GM19452 (cell line): ENCODE measurements around the gene CBX7.

Source experiments
- ATAC-seq: cut with Tn5 transposase; IDR thresholded peaks from one replicate; pipeline ENCODE4 v1.9.1; 2021; ENCODE audit not compliant: unreplicated experiment

CBX7 gene

DNA sequence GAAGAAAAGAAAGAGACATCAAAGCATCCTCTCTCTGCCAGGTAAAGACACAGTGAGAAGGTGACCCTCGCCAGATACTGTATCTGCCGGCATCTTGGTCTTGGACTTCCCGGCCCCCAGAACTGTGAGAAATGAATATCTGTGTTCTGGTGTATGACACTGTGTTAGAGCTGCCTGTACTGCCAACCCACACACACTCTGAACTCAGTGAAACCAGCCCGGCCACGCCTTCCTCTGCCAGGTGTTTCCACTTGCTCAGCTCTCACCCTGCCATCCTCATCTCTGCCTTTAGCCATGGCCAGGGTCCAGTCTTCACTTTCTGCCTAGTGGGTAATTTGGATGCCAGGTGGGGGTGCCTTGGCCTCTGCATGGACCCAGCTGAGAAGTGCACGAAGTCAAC, 24.0 kb downstream of the CBX7 start:
- ATAC-seq: no peak

DNA sequence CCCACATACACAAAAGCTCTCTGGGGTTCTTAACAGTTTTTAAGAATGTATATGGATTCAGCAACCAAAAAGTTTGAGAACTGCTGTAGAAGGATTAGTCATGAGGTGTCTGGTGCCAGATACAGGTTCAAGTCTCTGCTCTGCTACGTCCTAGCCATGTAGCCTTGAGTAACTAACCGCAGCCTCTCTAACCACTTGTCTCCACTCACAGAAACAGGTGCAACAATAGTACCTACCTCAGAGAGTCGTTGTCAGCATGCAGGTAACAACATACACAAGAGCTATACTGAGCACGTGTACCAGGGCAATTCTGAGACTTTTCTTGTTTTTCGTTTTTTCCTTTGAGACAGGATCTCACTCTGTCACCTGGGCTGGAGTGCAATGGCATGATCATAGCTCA, 26.9 kb downstream of the CBX7 start:
- no peak for ATAC-seq

DNA sequence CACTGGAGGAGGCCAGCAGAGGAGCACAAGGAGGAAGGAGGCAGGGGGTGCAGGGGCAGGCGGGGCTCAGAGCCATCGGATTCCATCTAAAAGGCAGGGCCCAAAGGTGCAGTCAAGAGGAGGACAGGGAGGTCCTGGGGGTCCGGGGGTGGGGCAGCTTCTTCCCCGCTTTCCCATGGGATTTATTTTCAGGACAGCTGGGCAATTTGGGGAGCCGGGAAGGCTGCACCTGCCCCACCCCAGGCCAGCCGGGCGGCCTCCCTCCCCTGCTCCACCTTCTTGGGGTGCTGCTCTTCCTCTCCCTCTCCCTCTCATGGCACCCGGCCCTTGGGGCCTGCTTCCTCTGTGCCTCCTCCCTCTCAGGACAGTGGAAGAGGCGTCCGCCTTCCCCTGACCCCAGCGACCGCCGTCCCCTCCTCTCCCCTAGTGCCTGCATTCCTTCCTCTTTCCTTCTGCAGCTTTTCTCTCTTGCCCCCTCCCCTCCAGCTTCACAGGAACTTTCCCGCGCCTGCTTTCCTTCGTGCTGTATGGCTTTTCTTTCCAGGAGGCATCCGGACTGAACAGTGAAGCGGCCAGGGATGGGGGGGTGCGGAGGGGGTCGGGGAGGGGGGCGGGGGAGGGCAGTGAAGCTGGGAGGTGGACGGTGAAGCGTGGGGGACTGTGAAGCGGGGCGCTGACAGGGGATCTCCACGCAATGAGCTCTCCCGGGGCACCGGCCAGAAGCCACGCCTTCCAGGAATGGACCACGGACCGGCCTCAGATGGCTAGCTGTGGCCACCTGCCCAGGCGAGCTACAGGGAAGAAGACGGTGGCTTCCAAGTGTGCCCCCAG, 28.5 kb downstream of the CBX7 start:
- ATAC-seq: no peak

DNA sequence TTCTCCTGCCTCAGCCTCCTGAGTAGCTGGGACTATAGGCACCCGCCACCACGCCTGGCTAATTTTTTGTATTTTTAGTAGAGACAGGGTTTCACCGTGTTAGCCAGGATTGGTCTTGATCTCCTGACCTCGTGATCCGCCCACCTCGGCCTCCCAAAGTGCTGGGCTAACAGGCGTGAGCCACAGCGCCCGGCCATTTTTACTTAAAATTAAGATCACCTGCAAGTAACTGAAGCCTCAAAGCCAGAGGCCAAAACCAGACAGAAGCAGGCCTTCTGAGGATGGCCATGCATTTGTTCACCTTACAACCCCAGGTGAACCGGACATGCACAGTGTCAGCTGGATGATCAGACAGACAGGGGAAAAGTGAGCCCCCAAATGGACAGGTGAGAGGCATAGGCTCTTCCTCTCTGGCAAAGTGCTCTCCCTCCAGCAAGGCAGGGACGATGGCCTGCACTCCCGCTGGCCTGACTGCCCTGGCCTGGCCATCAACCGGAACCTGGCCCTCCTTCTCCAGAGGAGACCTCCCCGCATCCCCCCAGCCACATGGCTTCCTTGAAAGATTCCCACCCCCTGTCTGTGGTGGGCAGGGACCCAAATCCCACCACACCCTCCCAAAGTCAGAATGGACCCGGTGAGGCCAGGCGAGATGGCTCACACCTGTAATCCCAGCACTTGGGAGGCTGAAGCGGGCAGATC, 29.6 kb downstream of the CBX7 start:
- no peak for ATAC-seq

DNA sequence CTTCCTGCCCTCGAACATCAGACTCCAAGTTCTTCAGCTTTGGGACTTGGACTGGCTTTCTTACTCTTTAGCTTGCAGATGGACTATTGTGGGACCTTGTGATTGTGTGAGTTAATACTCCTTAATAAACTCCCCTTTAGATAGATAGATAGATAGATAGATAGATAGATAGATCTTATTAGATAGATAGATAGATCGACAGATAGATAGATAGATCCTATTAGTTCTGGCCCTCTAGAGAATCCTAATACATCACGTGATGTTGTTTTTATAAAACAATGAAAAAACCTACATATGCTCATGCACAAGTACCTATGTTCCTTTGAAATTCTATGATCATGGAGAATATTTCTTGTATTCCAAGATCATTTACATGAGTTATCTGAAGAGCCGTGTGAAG, 31.5 kb downstream of the CBX7 start:
- ATAC-seq: no peak

DNA sequence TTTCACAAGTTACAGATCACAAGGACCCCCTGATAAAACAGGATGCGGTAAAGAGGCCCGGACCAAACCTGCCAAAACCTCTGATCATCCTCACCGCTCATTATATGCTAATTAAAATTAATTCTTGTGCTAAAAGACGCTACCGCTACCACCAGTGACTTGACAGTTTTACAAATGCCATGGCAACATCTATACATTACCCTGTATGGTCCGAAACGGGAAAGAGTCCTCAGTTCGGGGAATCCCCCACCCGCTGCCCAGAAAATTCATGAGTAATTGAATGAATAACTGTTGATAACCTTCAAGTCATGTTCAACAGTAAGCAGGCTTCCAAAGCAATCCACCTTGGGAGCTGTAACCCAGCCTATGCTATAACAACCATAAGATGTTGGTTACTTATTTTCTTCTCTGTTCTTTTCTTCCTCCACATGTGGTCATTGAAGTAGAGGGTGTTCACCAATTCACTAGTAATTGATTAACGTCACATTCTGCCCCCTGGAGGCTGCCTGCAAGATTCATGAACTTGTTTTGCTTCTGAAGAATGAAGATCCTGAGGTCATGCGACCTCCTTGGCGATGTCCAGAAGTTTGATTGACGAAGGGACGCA, 34.8 kb downstream of the CBX7 start:
- no peak for ATAC-seq

DNA sequence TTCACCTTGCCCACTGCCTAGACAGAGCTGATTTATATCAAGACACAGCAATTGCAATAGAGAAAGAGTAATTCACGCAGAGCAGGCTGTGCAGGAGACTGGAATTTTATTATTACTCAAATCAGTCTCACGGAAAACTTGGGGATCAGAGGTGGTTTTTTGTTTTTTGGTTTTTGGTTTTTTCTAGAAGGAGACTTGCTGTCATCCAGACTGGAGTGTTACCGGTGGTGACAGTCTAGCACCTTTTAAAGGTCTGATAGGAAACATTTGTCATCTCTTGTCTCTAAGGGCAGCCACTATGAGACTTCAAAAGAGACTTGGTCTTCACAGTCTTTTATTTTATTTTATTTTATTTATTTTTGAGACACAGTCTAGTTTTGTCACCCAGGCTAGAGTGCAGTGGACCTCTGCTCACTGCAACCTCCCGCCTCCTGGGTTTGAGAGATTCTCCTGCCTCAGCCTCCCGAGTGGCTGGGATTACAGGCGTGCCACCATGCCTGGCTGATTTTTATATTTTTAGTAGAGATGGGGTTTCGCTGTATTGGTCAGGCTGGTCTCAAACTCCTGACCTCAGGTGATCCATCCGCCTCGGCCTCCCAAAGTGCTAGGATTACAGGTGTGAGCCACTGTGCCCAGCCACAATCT, 36.4 kb downstream of the CBX7 start:
- ATAC-seq: no peak

DNA sequence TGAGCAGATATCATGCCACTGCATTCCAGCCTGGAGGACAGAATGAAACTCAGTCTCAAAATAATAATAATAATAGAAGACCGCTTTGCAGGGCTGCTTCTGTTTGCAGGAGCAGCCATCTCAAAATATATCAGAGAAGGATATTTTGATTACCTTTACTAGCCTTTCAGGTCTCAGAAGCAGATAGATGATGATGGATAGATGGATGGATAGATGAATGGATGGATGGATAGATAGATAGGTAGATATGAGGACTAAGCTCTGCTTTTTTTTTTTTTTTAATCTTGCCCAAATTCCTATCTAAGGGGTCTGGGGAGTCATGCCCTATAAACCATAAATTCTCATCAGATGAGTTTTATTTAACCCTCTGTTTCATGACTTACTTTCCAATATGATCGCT, 36.9 kb downstream of the CBX7 start:
- ATAC-seq: no peak

DNA sequence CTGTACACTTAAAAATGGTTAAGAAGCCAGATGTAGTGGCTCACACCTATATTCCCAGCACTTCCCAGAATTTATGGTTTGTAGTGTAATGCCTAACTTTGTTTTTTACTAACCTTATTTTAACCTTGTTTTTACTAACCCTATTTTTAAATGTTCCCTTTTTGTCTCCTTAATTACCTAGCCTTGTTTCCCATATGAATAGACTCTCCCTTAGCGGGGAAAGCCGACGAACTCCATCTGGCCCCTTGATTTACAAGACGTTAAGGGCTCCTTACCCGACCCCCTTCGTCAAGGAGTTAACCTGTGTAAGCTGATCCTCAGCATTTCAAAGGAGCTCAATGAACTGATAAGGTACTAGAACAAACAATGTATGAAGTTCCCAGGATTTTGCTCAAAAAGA, 38.4 kb downstream of the CBX7 start:
- no peak for ATAC-seq

DNA sequence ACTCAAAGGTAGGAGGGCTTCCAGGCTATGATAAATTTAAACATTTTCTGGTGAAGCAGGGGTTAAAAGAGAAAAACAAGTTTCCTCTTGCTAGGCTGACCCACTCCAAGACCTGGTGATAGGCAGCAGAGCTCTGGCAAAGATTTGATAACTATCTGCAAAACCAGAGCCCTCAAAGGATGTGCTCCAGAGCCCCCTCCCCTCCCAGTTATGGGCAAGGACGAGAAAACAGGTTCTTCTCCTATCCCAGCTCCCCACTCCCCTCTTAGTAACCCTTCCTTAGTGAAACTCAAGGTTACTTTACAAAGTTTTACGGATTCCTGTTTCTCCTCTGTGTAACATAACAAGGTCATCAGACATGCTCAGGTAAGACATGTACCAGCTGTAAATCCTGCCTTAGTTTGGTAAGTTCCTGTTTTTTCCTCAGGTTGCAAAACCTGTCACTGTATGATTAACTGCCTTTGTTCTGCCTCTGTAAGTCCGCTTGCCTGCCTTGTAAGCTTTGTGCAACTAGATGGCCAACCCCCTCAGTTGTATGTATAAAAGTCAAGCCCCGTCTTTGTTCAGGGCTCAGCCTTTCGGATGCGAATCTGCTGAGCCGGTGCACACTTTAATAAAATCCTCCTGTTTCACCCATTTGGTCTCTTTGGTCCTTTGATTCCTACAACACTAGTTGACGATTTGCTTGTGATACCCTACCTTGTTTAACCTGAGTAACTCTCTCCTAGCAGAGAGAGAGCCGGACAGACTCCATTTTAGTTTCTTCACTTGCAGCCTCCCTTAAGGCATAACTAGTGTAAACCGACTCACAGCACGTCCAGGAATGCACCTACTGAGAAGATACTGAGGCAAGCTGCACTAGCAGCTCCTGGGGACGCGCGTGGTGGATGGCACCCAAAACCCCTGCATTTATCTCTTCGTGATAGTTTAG, 41.6 kb downstream of the CBX7 start:
- no peak for ATAC-seq

DNA sequence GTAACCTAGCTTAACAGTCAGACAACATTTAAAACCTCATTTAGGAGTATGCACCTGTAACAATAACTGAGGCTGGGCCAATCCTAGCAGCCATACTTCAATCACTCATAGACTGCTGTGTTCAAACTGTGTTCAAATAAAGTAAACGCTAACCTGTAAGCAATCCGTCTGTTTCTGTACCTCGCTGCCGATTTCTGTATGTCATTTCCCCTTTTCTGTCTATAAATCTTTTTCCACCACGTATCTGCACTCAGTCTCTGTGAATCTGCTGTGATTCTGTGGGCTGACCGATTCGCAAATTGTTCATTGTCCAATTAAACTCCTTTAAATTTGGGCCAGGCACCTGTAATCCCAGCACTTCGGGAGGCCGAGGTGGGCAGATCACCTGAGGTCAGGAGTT, 43.1 kb downstream of the CBX7 start:
- ATAC-seq: no peak

DNA sequence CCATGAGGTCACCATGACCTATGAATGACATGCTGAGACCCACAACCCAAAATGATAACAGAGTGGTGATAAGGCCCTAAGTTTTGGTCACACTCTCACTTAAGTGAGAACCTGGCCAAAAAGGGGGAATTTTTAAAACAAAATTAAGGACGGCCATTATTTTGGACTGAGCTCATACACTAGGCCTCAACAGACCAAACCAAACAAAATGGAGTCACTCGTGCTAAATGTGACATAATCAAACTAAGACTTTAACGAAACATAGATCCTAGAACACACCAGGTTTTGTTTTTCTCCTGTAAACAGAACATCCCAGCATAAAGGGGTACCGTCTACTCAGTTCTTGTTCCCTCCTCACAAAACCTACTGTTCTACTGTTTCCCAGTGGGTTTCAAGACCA, 44.0 kb downstream of the CBX7 start:
- no peak for ATAC-seq

DNA sequence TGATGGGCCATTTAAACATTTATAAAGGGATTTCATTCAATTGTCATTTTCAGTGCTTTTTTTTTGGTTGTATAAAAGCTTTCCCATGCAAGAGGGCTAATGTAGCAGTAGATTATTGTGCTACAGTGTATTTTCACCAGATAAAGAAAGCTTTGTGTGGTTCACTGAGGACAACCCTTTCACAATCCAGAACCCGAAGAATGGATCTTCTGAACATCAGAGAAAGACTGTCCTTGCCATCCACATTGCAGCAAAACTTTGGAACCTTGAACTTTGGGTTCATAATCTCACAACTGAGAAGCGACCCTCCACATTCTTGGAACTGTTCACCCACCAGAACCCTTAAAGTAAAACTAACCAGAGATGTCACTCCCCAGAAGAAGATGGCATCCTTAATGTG, 46.2 kb downstream of the CBX7 start:
- no peak for ATAC-seq

DNA sequence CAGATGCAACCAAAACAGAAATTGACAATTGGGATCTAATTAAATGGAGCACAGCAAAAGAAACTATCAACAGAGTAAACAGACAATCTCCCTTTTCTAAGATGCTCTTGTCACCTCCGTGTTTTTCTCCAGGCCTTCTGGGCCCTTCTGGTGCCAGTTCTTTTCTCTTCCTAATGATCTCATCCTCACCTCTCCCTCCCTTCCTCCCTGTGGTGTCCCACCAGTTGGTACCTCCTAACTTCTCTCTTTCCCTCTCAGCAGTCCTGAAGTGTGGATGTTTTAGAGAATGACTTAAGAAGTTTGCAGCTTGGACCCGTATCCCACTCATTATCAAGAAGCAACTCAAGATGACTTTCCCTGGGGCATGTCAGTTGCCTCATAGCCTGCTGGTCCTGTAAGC, 49.0 kb downstream of the CBX7 start:
- no peak for ATAC-seq

DNA sequence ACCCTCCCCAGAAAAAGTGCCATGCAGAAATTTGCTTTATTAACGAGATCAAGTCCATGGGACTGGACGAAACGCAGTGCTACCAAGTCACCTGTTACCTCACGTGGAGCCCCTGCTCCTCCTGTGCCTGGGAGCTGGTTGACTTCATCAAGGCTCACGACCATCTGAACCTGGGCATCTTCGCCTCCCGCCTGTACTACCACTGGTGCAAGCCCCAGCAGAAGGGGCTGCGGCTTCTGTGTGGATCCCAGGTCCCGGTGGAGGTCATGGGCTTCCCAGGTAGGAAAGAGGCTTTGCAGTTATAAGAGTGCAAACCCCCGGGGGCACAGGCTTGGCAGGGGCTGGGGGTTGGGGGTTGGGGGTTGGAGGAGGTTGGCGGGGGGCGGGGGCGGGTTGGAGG, 51.3 kb downstream of the CBX7 start:
- no peak for ATAC-seq

DNA sequence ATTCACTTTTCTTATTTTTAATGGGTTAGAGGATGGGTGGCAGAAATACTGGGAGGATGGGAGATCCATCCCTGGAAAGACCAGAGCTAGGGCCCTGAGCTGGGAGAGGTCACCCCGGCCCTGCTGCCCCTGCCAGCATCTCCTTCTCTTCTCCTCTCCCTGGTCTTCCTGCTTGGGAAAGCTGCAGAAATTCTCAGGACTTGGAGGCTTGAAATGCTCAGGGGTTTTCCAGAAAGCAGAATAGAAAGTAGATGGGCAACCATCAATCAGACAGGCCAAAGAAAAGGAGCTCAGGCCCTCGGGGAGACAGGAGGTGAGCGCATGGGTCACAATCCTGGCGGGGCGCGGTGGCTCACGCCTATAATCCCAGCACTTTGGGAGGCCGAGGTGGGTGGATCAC, 53.9 kb downstream of the CBX7 start:
- no peak for ATAC-seq

DNA sequence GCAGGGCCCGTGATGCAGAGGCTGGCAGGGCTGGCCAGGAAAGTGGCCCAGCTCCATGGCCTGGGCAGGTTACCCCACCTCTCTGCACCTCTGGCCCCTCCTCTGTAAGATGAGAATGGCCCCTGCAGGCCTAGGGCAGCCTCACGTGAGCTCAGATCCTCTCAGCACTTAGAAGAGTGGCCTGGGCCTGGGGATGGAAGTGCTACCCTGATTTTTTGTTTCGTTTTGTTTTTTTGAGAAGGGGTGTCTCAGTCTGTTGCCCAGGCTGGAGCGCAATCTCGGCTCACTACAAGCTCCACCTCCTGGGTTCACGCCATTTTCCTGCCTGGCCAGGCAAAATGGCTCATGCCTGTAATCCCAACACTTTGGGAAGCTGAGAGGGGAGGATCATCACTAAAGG, 54.5 kb downstream of the CBX7 start:
- ATAC-seq: no peak

DNA sequence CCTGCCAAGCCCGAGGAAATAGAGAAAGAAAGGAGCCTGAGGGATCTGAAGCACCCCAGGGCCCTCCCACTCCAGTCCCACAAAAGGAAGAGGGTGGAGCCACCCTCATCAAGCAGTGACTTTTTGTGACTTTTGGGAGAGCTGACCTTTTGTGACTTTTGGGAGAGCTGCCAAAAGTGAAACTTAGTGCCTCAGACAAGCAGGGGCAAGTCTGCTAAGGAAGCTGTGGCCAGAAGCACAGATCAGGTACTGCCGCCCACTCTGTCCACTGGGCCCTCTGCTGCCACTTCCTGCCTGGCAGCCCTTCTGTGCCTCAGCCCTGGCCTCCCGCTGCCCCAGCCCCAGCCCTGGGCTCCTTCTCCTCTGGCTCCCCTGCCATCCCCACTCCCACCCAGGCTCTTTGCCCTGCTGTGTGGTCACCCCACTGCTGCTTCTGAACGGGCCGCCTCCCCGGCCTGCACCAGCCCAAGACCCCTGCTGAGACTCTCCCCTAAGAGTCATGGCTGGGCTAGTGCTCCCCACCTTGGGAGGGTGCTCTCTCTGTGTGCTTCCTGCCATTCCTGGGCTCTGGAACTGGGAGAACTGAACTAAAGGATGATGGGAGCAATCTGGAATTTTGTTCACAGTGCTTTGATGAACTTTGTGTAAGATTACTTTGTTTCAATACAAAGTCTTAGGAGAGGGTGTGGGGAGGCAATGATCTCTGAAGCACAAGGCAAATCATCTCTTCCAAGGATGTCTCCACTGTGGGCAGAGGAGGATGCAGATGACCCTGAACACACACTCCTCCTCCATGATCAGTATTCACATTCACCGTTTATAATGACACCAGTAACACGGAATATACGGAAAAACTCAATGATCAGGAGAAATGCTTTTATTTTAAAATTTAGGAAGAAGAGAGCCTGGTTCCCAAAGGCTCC, 55.1 kb downstream of the CBX7 start, which contains the start of gene APOBEC3H:
Gene APOBEC3H, plus strand, starts transcription at position 147 of the 923 bp plus-strand sequence. CDS start 3,035 bp downstream, outside the sequence.
- no peak for ATAC-seq

DNA sequence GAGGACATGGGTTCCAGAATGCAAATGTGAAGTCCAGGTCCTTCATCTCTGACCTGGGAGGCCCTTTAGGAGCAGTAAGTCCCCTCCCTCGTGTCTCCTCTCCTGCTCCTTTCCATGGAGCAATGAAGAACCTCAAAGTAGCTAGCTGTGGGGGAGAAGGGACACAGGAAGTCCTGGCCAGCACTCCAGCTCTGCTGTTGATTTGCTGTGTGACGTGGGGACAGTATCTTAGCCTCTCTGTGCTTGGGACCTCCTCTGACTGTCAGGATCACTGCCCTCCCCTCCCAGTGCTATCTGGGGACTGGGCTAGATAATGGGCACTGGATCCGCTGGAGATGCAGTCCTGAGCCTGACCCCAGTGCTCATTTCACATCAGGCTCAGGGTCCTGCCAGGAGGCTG, 56.5 kb downstream of the CBX7 start:
- no peak for ATAC-seq
